Activated naive CD4-positive, alpha-beta T cell treated with anti-CD3 and anti-CD28 coated beads, Interleukin-2, amount 50 U/mL, for 24 hours (primary cell): Measurements from ENCODE around the gene SNRPB.

ENCODE experiments used
- H3K27ac Mint-ChIP-seq: one replicate; pipeline ENCODE4 v1.8.0; 2021; ENCODE audit warnings: mild to moderate bottlenecking, mixed read lengths
- H3K27me3 Mint-ChIP-seq: one replicate; pipeline ENCODE4 v1.8.0; 2021; ENCODE audit warnings: mixed read lengths
- H3K36me3 Mint-ChIP-seq: one replicate; pipeline ENCODE4 v1.8.0; 2021; ENCODE audit warnings: mixed read lengths
- H3K4me1 Mint-ChIP-seq: one replicate; pipeline ENCODE4 v1.8.0; 2021; ENCODE audit warnings: mixed read lengths
- H3K4me3 Mint-ChIP-seq: one replicate; pipeline ENCODE4 v1.8.0; 2021; ENCODE audit warnings: mild to moderate bottlenecking, mixed read lengths
- H3K9me3 Mint-ChIP-seq: one replicate; pipeline ENCODE4 v1.8.0; 2021; ENCODE audit warnings: mixed read lengths

Gene SNRPB

DNA sequence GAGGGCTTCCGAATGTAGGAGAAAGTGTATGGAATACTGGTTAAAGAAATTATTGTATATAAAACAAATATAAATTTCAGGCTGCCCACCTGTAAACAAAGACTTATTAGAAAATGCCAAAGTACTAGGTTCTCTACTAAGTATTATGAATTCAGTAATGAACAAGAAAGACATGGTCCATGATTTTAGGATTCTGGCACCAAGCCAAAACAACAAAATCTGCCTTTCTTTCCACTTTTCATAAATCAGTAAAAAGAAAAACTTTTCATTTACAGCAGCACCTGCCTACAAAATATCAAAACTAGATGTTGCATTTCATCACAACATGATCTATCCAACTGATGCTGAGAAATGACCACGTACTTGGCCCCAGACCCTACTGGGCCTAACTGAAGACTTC is 14.5 kb upstream of the SNRPB start:
- Mint-ChIP-seq H3K4me3 (no peak overlapping the region), H3K27me3 (no peaks in the 10 kb centered on the region), H3K9me3 (peaks cover 7% of the 10 kb centered on the region), H3K27ac (no peak overlapping the region), H3K4me1 (no peaks in the 10 kb centered on the region), H3K36me3 (peaks cover 45% of the 10 kb centered on the region)

DNA sequence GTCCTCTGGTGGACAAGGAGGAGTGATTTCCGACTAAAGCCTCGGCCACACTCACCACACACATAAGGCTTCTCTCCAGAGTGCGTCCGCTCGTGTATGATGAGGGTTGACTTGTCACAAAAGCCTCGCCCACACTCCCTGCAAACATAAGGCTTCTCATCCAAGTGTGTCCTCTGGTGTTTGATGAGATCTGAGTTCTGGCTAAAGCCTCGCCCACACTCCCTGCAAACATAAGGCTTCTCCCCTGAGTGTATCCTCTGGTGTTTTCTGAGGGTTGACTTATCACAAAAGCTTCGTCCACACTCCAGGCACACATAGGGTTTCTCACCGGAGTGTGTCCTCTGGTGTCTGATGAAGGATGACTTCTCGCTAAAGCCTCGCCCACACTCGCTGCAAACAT is 12.9 kb upstream of the SNRPB start:
- H3K4me3 Mint-ChIP-seq, result no peak overlapping the region
- no peak overlapping the region for H3K27ac Mint-ChIP-seq
- H3K36me3 Mint-ChIP-seq, result peaks cover 51% of the 10 kb centered on the region

DNA sequence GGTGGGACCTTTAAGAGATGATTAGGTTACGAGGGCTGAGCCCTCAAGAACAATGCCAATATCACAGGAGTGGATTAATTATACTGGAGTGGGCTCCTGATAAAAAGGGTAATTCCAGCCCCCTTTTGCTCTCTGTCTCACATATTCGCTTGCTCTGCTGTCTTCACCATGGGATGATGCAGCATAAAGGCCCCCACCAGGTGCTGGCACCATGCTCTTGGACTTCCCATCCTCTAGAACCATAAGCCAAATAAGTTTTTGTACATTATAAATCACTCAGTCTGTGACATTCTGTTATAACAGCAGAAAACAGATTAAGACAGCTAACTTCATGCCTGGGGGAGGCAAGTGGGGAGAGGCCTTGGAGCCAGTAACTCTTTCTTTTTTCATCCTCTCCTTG is 9.8 kb upstream of the SNRPB start:
- Mint-ChIP-seq H3K27me3 (no peaks in the 10 kb centered on the region), H3K4me1 (no peaks in the 10 kb centered on the region), H3K36me3 (peaks cover 44% of the 10 kb centered on the region), H3K27ac (no peak overlapping the region), H3K4me3 (no peak overlapping the region), H3K9me3 (peaks cover 7% of the 10 kb centered on the region)

More for the DNA sequence above, 12.9 kb upstream of the SNRPB start:
- peaks cover 7% of the 10 kb centered on the region for H3K9me3 Mint-ChIP-seq
- no peaks in the 10 kb centered on the region for H3K27me3 Mint-ChIP-seq
- H3K4me1 Mint-ChIP-seq, result no peaks in the 10 kb centered on the region

DNA sequence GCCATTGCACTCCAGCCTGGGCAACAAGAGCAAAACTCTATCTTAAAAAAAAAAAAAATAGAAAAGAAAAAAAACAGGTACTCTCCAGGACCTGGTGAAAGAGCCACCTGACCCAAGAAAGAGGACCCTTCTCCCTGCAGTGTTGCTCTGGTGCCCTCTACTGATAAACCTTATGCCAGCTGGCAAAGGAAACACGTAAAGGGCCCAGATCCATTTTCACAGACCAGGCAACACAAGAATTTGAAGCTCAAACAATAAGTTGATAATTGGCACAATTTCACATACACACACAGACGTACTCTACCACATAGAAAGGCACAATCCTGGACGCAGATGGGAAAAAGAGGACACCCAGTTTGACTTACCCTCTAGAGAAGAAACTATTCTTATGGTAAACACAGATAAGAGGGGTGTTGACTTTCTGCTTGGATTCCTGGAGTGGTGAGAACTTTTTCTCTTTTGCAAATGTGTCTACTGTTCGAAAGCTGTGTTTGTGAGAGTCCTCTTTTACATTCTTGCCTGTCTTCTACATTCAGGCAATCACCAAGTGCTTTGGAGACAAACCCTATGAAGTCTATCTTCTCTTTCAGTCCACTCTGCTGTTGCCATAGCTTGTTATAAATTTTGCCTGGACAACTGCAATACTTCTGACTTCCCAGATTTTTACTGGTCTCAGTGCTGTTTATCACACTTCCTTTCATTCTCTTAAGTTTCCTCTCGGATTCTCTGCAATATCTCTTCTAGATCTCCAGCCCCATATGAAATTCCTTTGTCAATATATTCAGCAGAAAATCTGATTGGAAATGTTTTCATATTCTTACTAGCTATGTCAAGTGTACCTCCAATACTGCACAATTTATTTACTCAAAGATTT is 6.4 kb upstream of the SNRPB start:
- Mint-ChIP-seq H3K4me3 (no peak overlapping the region), H3K27me3 (no peaks in the 10 kb centered on the region), H3K9me3 (peaks cover 7% of the 10 kb centered on the region), H3K4me1 (peaks cover 6% of the 10 kb centered on the region), H3K27ac (no peak overlapping the region), H3K36me3 (peaks cover 27% of the 10 kb centered on the region)

DNA sequence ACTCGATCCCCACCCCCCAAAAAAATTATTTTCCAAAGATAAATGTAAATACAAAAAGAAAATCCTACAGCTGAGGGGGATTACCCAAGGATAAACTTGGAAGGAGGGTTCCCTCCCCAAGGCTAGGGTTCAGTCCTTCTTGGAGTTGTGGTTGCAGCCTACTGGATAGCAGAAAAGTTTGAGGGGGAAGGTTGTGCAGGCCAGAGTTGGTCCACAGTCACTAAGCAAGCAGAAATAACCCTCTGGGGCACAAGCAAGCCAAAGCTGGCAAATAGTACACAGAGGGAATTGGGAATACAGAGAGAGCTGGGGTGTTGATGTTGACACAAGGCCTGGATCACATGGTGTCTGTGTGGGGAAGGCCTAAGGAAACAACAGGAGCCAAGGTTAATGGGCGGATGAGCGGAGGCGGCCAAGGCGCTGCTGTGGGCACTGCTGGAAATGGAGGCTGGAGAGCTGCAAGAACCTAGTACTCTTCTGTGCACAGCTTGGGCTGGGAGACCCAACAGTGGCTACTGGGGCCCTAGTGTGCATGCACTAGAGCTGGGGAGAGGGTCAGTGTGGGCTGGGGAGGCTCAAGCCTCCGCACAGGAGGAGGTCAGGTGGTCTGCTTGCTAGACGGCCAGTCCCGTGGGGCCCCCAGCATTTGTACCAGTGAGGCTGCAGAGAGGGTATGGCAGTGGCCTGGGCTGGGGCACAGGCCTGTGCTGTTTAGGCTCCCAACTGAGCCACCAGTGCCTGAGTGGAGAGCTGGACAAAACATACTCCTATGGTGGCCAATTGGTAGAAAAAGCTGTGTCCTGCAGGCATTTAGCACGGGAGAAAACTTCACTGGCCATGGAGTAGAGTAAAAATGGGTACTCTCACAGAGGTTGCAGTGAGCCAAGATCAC is 5.5 kb upstream of the SNRPB start:
- Mint-ChIP-seq H3K4me1 (peaks cover 12% of the 10 kb centered on the region), H3K4me3 (no peak overlapping the region), H3K27me3 (no peaks in the 10 kb centered on the region), H3K27ac (no peak overlapping the region), H3K36me3 (peaks cover 20% of the 10 kb centered on the region), H3K9me3 (peaks cover 4% of the 10 kb centered on the region)

DNA sequence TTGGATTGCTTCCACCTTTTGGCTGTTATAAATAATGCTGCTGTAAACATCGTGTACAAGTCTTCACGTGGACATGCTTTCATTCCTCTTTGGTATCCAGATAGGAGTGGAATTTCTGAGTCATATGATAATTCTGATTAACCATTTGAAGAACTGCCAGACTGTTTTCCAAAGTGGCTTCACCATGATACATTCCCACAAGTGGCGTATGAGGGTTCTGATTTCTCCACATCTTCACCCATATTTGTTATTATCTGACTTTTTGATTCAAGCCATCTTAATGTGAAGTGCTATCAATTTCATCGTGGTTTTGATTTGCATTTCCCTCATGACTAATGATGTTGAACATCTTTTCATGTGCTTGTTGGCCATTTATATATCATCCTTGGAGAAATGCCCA is 2.9 kb upstream of the SNRPB start:
- Mint-ChIP-seq H3K36me3 (peaks cover 10% of the 10 kb centered on the region), H3K4me3 (no peak overlapping the region), H3K27me3 (no peaks in the 10 kb centered on the region), H3K4me1 (peaks cover 27% of the 10 kb centered on the region), H3K27ac (no peak overlapping the region), H3K9me3 (no peaks in the 10 kb centered on the region)

DNA sequence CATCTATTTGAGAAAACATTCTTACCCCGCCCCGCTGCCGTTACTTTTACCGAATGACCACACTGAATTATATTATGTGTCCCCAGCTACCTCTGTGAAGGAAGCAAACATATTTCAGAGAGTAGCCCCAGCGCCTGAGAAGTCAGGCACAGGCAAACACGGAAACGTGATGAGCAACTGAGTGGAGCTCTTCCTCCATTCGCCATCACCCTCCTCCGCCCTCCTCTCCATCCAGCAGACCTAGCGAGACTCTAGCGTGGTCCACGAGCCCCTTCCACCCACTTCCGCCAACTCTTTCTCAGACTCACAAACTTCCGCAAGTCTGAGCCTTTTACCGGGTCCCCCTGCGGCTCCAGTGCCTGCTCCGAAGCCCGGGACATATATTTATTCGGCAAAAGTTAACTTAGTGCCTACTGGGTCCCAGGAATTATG is 582 bp downstream of the SNRPB start:
- Mint-ChIP-seq H3K27ac (peak overlapping the region; percentile 99), H3K4me3 (peak overlapping the region; percentile 100), H3K9me3 (no peaks in the 10 kb centered on the region), H3K36me3 (peaks cover 21% of the 10 kb centered on the region), H3K4me1 (peaks cover 49% of the 10 kb centered on the region), H3K27me3 (no peaks in the 10 kb centered on the region)

DNA sequence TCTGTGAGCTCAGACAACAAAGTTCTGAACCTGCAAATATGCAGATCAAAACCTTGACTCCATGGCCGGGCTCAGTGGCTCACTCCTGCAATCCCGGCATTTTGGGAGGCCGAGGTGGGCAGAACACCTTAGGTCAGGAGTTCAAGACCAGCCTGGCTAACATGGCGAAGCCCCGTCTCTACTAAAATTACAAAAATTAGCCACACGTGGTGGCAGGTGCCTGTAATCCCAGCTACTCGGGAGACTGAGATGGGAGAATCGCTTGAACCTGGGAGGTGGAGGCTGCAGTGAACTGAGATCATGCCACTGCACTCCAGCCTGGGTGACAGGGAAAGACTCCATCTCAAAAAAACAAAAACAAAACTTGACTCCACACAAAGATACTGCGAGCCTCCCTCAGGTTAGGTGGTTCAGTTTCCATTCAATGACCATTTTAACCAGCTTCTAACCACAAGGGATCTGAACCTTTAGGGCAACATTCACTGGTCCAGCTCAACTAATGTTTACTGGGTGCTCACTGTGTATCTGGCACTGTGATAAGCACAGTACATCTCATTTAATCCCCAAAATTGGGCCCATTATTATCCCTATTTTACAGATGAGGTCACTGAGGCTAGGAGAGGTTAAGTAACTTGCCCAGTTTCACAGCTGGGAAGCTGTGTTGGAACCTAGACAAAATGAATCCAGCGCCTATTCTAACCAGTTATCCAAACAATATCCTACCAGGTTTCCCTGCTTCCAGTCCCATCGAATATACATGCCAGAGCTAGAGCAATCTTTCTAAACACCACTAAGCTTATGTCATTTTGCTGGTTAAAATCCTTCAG is 1.8 kb downstream of the SNRPB start:
- peak overlapping the region; percentile 43 for H3K27ac Mint-ChIP-seq
- H3K9me3 Mint-ChIP-seq, result no peaks in the 10 kb centered on the region
- H3K27me3 Mint-ChIP-seq, result no peaks in the 10 kb centered on the region
- peak overlapping the region; percentile 100 for H3K4me3 Mint-ChIP-seq
- H3K4me1 Mint-ChIP-seq, result peaks cover 52% of the 10 kb centered on the region
- peaks cover 24% of the 10 kb centered on the region for H3K36me3 Mint-ChIP-seq

DNA sequence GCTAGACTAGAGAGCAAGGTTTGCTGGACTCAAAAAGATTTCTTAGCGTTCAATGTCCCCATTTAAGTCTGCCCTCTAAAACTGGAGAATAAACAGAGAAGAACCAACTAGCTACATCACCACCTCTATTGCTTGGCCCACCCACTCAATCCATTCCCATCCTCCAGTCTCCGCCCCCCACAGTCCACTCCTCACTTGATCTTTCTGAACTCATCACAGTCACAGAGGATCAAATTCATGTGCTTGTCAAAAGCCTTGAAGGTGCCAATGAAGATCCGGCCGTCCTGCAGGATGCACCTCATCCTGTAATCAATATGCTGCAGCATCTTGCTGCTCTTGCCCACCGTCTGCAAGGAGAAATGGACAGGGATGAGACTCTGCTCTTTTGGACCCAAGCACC is 3.2 kb downstream of the SNRPB start:
- H3K4me3 Mint-ChIP-seq, result peak overlapping the region; percentile 100
- H3K27me3 Mint-ChIP-seq, result no peaks in the 10 kb centered on the region
- no peaks in the 10 kb centered on the region for H3K9me3 Mint-ChIP-seq
- H3K27ac Mint-ChIP-seq, result peak overlapping the region; percentile 73
- peaks cover 30% of the 10 kb centered on the region for H3K36me3 Mint-ChIP-seq
- H3K4me1 Mint-ChIP-seq, result peaks cover 50% of the 10 kb centered on the region

DNA sequence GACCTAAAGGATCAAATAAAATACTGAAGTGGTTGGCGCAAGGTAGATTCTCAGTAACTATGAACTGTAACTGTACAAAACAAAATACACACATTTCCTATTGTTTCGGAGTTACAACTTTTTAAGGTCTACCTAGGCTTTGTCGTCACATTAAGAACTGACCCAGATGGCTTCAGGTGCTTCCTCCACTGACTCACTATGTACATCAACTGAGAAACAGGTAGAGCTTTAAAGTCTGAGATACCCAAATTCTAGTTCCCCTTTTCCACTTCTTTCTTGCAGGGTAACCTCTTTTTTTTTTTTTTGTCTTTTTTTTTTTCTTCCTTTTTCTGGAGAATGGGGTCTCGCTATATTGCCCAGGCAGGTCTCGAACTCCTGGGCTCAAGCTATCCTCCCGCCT is 5.5 kb downstream of the SNRPB start:
- no peaks in the 10 kb centered on the region for H3K27me3 Mint-ChIP-seq
- no peak overlapping the region for H3K4me3 Mint-ChIP-seq
- peaks cover 45% of the 10 kb centered on the region for H3K4me1 Mint-ChIP-seq
- no peak overlapping the region for H3K27ac Mint-ChIP-seq
- H3K36me3 Mint-ChIP-seq, result peaks cover 39% of the 10 kb centered on the region
- no peaks in the 10 kb centered on the region for H3K9me3 Mint-ChIP-seq

DNA sequence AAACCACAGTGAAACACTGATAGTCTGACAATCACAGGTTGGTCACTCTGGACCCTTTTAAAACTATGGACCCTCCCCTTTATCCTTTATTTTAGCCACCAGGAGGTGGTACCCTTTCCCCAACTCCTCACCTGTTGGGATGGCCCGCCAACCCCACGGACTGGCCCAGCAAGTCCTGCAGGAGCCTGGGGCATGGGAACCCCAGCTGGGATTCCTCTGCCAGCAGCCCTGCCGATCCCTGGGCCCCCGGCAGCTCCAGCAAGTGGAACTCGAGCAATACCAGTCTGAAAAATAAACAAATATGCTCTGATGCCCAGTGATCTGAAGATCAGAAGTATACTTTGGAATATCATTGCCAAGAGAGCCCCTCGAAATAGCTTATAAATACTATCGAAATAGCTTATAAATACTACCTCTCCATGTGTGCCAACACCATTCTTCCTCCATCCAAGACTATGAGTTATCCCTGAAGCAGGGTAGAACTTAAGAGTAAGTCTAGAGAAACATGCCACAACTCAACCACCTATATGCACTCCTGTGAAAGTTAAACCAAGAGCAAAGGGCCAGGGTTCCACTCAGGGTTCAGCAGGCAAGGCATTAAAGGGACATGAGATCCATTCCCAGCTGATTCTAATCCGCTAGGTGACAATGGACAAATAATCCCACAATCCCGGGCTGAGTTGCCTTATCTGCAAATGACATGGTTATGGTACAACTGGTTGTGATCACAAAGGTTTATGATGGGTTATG is 6.8 kb downstream of the SNRPB start:
- Mint-ChIP-seq H3K4me3 (no peak overlapping the region), H3K27ac (no peak overlapping the region), H3K36me3 (peaks cover 40% of the 10 kb centered on the region), H3K4me1 (peaks cover 36% of the 10 kb centered on the region), H3K9me3 (no peaks in the 10 kb centered on the region), H3K27me3 (no peaks in the 10 kb centered on the region)

DNA sequence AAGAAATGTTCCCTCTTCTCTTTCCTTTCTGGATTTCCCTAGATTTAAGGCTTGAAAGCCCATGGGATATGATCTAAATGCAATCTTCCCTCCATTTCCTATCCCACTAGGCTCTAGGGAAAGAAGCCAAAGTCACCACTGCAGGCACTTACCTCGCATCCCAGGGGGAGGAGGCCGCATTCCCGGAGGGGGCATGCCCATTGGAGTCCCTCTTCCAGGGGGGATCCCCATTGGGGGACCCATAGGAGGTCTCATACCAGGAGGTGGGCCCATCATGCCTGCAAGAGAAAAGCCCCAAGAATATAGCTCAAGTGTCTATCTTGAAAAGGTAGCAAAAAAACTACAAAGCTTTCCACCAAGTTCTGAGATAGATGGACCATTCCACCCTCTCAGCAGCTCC is 8.1 kb downstream of the SNRPB start:
- Mint-ChIP-seq H3K4me1 (peaks cover 24% of the 10 kb centered on the region), H3K27ac (no peak overlapping the region), H3K9me3 (no peaks in the 10 kb centered on the region), H3K27me3 (no peaks in the 10 kb centered on the region), H3K36me3 (peaks cover 36% of the 10 kb centered on the region), H3K4me3 (no peak overlapping the region)

DNA sequence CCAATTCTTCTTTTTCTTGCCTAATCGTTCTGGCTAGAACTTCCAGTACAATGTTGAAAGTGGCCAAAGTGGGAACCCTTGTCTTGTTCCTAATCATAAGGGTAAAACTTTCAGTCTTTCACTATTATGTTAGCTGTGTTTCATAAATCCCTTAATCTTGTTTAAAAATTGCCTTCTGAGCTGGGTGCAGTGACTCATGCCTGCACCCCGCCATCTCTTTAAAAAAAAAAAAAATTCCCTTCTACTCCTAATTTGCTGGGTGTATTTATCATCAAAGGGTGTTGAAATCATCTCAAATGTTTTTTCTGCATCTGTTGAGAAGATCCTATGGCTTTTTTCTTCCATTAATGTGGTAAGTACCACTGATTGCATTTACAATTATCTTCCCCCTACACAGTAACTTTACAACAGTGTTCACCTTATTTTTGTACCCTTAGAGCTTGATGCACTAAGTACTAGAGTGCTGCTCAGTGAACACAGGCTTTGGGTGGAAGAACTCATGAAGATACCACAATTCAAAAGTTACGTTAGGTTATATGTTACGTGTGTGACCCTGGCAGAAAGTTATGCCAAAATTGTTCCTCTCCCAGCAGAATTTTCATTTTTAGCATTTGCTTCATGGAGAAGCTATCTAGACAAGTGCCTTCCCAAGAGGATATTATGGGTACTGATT is 9.7 kb downstream of the SNRPB start:
- Mint-ChIP-seq H3K36me3 (peaks cover 30% of the 10 kb centered on the region), H3K27me3 (no peaks in the 10 kb centered on the region), H3K4me3 (no peak overlapping the region), H3K4me1 (peaks cover 27% of the 10 kb centered on the region), H3K27ac (peak overlapping the region; percentile 43), H3K9me3 (no peaks in the 10 kb centered on the region)

DNA sequence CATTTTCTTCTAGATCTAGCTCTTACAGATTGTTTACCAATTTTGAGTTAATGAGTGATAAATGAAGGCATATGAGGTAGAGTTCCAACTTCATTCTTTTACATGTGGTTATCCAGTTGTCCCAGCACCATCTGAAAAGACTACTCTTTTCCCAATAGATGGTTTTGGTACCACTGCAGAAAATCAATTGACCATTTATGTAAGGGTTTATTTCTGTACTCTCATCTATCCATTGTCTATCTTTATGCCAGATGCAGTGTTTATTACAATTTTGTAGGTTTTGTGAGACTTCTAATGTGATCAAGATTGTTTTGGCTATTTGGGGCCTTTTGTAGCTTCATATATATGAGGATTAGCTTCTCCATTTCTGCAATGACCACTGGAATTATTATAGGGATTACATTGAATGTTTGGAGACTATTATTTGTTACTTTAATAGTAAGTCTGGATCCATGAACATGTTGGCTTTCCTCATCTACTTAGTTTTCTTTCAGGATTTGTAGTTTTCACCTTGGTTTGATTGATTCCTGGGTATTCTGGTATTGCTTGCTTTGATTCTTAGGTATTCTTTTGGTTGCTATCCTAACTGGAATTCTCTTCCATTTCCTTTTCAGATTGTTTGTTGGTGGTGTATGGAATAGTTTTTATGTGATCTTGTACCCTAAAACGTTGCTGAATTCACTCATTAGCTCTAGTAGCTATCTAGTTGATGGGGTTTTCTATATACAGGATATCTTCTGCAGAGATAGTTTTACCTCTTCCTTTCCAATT is 10.4 kb downstream of the SNRPB start:
- H3K36me3 Mint-ChIP-seq, result peaks cover 27% of the 10 kb centered on the region

More for the DNA sequence above, 10.4 kb downstream of the SNRPB start:
- no peak overlapping the region for H3K4me3 Mint-ChIP-seq
- H3K4me1 Mint-ChIP-seq, result peaks cover 33% of the 10 kb centered on the region
- H3K27ac Mint-ChIP-seq, result peak overlapping the region; percentile 73
- no peaks in the 10 kb centered on the region for H3K27me3 Mint-ChIP-seq
- no peaks in the 10 kb centered on the region for H3K9me3 Mint-ChIP-seq
